DOHH2 (cell line): ENCODE measurements around the gene NPAS2.

Source experiments
- H3F3A ChIP-seq: fragments of 200-600 bp; sonication (generic), shearing (Covaris generic); 2 replicates; pipeline ENCODE4 v1.6.0; 2016; ENCODE audit warnings: antibody characterized with exemption, mild to moderate bottlenecking; ENCODE audit not compliant: control insufficient read depth, insufficient read depth
- H3K27ac ChIP-seq: fragments of 200-600 bp; sonication (generic); 2 replicates; pipeline ENCODE4 v1.5.1; 2014; ENCODE audit warnings: low read depth, mild to moderate bottlenecking, low read length, moderate library complexity
- H3K27me3 ChIP-seq: fragments of 200-600 bp; sonication (generic); 2 replicates; pipeline ENCODE4 v1.6.1; 2014; ENCODE audit warnings: mild to moderate bottlenecking, low read length, mixed read lengths; ENCODE audit not compliant: control insufficient read depth
- H3K36me3 ChIP-seq: fragments of 200-600 bp; sonication (generic); 2 replicates; pipeline ENCODE4 v1.6.1; 2014; ENCODE audit warnings: mild to moderate bottlenecking, low read length, moderate library complexity, mixed read lengths; ENCODE audit not compliant: control insufficient read depth
- H3K4me1 ChIP-seq: fragments of 200-600 bp; sonication (generic); 2 replicates; pipeline ENCODE4 v1.6.1; 2014; ENCODE audit warnings: mild to moderate bottlenecking, low read length, mixed read lengths; ENCODE audit not compliant: control insufficient read depth
- H3K4me2 ChIP-seq: fragments of 200-600 bp; sonication (generic); 2 replicates; pipeline ENCODE4 v1.6.0; 2014; ENCODE audit warnings: mild to moderate bottlenecking, low read length, moderate library complexity
- H3K4me3 ChIP-seq: fragments of 200-600 bp; sonication (generic); 2 replicates; pipeline ENCODE4 v1.5.1; 2014; ENCODE audit warnings: mild to moderate bottlenecking, low read length, mixed read lengths
- H3K79me2 ChIP-seq: fragments of 200-600 bp; sonication (generic); 2 replicates; pipeline ENCODE4 v1.6.1; 2014; ENCODE audit warnings: mild to moderate bottlenecking, low read length, mixed read lengths; ENCODE audit not compliant: control insufficient read depth
- H3K9me2 ChIP-seq: fragments of 200-600 bp; sonication (generic); replicated peaks from 2 replicates; pipeline ENCODE4 v1.6.1; 2014; ENCODE audit warnings: mild to moderate bottlenecking, low read length, mixed read lengths; ENCODE audit not compliant: control insufficient read depth
- H3K9me3 ChIP-seq: fragments of 200-600 bp; sonication (generic); 2 replicates; pipeline ENCODE4 v1.6.1; 2014; ENCODE audit warnings: antibody characterized with exemption, low read length, mixed read lengths; ENCODE audit not compliant: control insufficient read depth, insufficient read depth
- H4K20me1 ChIP-seq: fragments of 200-600 bp; sonication (generic); 2 replicates; pipeline ENCODE4 v1.6.0; 2014; ENCODE audit warnings: low read depth, mild to moderate bottlenecking, antibody characterized with exemption, low read length, moderate library complexity; ENCODE audit not compliant: control insufficient read depth, insufficient read depth
- EZH2phosphoT487 ChIP-seq: fragments of 200-600 bp; sonication (generic); IDR thresholded peaks from 2 replicates; pipeline ENCODE4 v1.6.1; 2017; ENCODE audit warnings: borderline replicate concordance, mild to moderate bottlenecking, antibody characterized with exemption, low read length, moderate library complexity, mixed read lengths
- TF ChIP-seq, protein P1 (sequence below): fragments of 200-600 bp; sonication (generic); IDR thresholded peaks from one replicate; pipeline ENCODE4 v1.5.1; 2014; ENCODE audit warnings: antibody characterized with exemption, mild to moderate bottlenecking, low read depth, low read length; ENCODE audit not compliant: poor library complexity, severe bottlenecking

NPAS2 gene

DNA sequence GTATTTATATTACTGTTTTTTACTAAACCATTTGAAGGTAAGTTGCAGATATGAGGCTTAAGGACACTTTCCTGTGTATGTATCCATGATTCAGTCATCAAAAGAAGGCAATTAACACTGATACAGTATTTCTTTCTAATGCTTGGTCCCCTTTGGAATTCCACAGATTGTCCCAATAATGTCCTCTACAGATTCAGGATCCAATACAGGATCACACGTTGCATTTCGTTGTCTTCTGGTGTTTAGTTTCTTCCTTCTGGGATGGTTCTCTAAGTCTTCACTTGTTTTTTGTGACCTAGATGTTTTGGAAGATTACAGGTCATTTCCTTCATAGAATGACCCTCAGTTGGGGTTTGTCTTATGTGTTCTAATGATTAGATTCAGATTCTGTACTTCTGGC, 40.0 kb downstream of the NPAS2 start:
- Histone ChIP-seq H3K4me3 (no peak overlapping the region), H3K4me2 (no peak overlapping the region), H3K27me3 (no peaks in the 10 kb centered on the region), H3K36me3 (no peaks in the 10 kb centered on the region), H3K9me3 (no peaks in the 10 kb centered on the region), H3K9me2 (no peaks in the 10 kb centered on the region), H3K79me2 (no peaks in the 10 kb centered on the region), H3F3A (no peaks in the 10 kb centered on the region), H3K4me1 (no peaks in the 10 kb centered on the region), H3K27ac (no peak overlapping the region), H4K20me1 (no peaks in the 10 kb centered on the region)
- no peak for TF ChIP-seq EZH2phosphoT487
- TF ChIP-seq, protein P1, sequence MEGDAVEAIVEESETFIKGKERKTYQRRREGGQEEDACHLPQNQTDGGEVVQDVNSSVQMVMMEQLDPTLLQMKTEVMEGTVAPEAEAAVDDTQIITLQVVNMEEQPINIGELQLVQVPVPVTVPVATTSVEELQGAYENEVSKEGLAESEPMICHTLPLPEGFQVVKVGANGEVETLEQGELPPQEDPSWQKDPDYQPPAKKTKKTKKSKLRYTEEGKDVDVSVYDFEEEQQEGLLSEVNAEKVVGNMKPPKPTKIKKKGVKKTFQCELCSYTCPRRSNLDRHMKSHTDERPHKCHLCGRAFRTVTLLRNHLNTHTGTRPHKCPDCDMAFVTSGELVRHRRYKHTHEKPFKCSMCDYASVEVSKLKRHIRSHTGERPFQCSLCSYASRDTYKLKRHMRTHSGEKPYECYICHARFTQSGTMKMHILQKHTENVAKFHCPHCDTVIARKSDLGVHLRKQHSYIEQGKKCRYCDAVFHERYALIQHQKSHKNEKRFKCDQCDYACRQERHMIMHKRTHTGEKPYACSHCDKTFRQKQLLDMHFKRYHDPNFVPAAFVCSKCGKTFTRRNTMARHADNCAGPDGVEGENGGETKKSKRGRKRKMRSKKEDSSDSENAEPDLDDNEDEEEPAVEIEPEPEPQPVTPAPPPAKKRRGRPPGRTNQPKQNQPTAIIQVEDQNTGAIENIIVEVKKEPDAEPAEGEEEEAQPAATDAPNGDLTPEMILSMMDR, result no peak

DNA sequence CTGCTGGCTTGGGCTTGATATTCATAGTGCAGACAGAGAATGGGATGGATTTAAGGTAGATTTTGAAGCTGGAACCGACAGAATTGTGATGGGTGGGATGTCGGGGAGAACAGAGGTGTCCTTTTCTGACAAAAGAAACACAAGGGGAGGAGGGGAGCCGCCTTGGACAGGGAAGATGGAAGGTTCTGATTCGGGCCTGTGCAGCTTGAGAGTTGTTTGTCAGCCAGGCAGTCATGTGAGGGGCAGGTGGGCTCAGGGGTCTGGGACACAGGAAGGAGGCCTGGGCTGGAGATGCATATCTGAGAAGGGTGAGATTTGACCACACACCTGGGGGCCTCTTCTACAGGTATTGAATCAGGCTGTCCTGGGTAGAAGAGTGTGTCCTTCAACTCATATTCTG, 41.4 kb downstream of the NPAS2 start:
- Histone ChIP-seq H3K27ac (no peak overlapping the region), H3K9me2 (no peaks in the 10 kb centered on the region), H3K4me1 (no peaks in the 10 kb centered on the region), H3K4me2 (no peak overlapping the region), H3K79me2 (no peaks in the 10 kb centered on the region), H3K36me3 (no peaks in the 10 kb centered on the region), H3F3A (no peaks in the 10 kb centered on the region), H3K4me3 (no peak overlapping the region), H3K27me3 (no peaks in the 10 kb centered on the region), H4K20me1 (no peaks in the 10 kb centered on the region), H3K9me3 (no peaks in the 10 kb centered on the region)
- no peak for TF ChIP-seq EZH2phosphoT487
- TF ChIP-seq, protein P1, result no peak

DNA sequence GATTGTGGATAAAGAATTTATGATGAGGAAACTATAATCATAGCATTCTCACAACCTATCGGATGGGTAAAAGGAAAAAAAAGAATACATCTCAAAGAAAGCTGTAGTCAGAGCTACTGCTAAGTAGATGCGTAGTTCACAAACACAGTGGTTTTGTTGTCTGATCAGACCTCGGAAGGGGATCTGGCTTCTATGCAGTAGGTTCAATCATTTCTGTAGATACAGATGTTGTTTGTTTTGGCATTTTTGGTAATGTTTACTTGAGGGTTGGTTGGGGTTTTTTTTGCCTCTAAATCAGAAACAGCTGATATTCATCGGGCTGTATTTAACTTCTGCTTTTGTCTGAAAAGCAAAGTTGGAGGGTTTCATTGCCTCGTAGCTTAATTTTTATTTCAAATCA, 42.1 kb downstream of the NPAS2 start:
- Histone ChIP-seq H3K4me1 (no peaks in the 10 kb centered on the region), H3K4me2 (no peak overlapping the region)
- TF ChIP-seq, protein P1, result no peak

DNA sequence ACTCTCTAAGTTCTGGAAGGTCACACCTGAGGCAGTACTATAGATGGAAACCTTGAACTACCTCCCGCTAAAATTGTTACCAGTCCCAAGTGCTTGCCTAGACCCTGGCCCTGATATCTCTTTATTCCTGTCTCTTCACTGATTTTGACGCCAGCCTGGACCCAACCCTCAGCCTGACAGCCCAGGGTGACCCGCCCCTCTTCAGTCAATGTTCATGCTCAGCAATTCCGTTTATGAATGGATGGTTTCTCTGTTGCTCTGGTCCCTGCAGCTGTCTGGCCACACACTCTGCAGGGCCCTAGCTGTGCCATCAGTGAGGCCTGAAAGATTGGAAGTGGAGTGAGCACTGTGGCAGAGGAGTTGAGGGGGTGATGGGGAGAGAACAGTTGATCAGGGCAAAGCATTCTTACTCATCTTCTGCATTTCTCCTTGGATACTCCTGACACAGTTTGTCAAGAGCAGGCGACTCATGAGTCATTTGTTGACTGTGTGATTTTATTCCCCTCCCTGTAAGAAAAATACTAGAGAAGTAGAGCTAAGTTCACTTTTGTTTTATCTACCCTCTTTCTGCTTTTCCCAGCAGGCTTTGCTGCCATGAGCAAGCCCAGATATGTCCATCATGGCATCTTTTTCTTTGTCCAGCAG, 46.0 kb downstream of the NPAS2 start:
- Histone ChIP-seq H3K27ac (no peak overlapping the region), H3K36me3 (no peaks in the 10 kb centered on the region), H3K79me2 (no peaks in the 10 kb centered on the region), H3K9me3 (no peaks in the 10 kb centered on the region; the same call in 1 of the 2 replicates), H3K27me3 (no peaks in the 10 kb centered on the region), H3K4me1 (no peaks in the 10 kb centered on the region), H4K20me1 (no peaks in the 10 kb centered on the region), H3F3A (no peaks in the 10 kb centered on the region), H3K4me3 (no peak overlapping the region), H3K9me2 (no peaks in the 10 kb centered on the region), H3K4me2 (no peak overlapping the region)
- no peak for TF ChIP-seq EZH2phosphoT487

More for the DNA sequence above, 42.1 kb downstream of the NPAS2 start:
- no peaks in the 10 kb centered on the region for H3K36me3 ChIP-seq
- H3K9me3 ChIP-seq, result no peaks in the 10 kb centered on the region
- no peaks in the 10 kb centered on the region for H3K27me3 ChIP-seq
- no peaks in the 10 kb centered on the region for H4K20me1 ChIP-seq
- no peaks in the 10 kb centered on the region for H3K9me2 ChIP-seq
- no peaks in the 10 kb centered on the region for H3F3A ChIP-seq
- no peaks in the 10 kb centered on the region for H3K79me2 ChIP-seq
- no peak overlapping the region for H3K27ac ChIP-seq
- no peak overlapping the region for H3K4me3 ChIP-seq
